Osteoblast (primary cell): Measurements from ENCODE around the gene EFHC1. TPM values are rescaled to one million over a fixed set of nuclear protein-coding genes. Genes with fewer than 3 reads are reported as not detected.

Experiments used
- DNase-seq: peaks from one replicate; pipeline ENCODE4 v3.0.0; 2011; ENCODE audit warnings: low spot score, mixed read lengths; ENCODE audit not compliant: insufficient read length; ENCODE audit errors: missing footprints
- H2AFZ ChIP-seq: 2 replicates; pipeline ENCODE4 v1.6.0; 2011; ENCODE audit warnings: mild to moderate bottlenecking, low read length
- H3K27ac ChIP-seq: 2 replicates; pipeline ENCODE4 v1.5.1; 2011; ENCODE audit warnings: mild to moderate bottlenecking, low read depth, low read length, moderate library complexity
- H3K27me3 ChIP-seq: 2 replicates; pipeline ENCODE4 v1.6.0; 2012; ENCODE audit warnings: mild to moderate bottlenecking, control low read depth, inconsistent platforms, low read length, moderate library complexity; ENCODE audit not compliant: insufficient read depth
- H3K36me3 ChIP-seq: 2 replicates; pipeline ENCODE4 v1.5.1; 2011; ENCODE audit warnings: mild to moderate bottlenecking, low read length, control low read depth, moderate library complexity; ENCODE audit not compliant: insufficient read depth
- H3K4me1 ChIP-seq: 2 replicates; pipeline ENCODE4 v1.5.1; 2011; ENCODE audit warnings: mild to moderate bottlenecking, low read length, control low read depth, moderate library complexity; ENCODE audit not compliant: insufficient read depth
- H3K4me2 ChIP-seq: 2 replicates; pipeline ENCODE4 v1.6.0; 2011; ENCODE audit warnings: mild to moderate bottlenecking, low read length; ENCODE audit not compliant: insufficient read depth
- H3K4me3 ChIP-seq: fragments of 200-600 bp; sonication (generic); 3 replicates; pipeline ENCODE4 v1.5.1; 2012; ENCODE audit warnings: mild to moderate bottlenecking, low read length, inconsistent platforms; ENCODE audit not compliant: insufficient read depth
- H3K79me2 ChIP-seq: 2 replicates; pipeline ENCODE4 v1.6.0; 2012; ENCODE audit warnings: mild to moderate bottlenecking, low read length, control low read depth, inconsistent platforms; ENCODE audit not compliant: insufficient read depth
- H3K9me3 ChIP-seq: 2 replicates; pipeline ENCODE4 v1.5.1; 2011; ENCODE audit warnings: low read depth, low read length, control low read depth
- H4K20me1 ChIP-seq: 2 replicates; pipeline ENCODE4 v1.6.0; 2012; ENCODE audit warnings: mild to moderate bottlenecking, low read length, control low read depth; ENCODE audit not compliant: insufficient read depth
- CTCF ChIP-seq: IDR thresholded peaks from 2 replicates; pipeline ENCODE4 v1.5.1; 2011; ENCODE audit warnings: mild to moderate bottlenecking, low read depth, low read length, moderate library complexity; ENCODE audit errors: extremely low read depth
- total RNA-seq: library from RNA; depleted of rRNA; stranded (reverse); fragments of >200 nt; gene quantifications from 2 replicates; pipeline ENCODE4 v1.2.3, GENCODE V29; 2012

EFHC1 gene
- total RNA-seq, 1 donor: 31.1 TPM

DNA sequence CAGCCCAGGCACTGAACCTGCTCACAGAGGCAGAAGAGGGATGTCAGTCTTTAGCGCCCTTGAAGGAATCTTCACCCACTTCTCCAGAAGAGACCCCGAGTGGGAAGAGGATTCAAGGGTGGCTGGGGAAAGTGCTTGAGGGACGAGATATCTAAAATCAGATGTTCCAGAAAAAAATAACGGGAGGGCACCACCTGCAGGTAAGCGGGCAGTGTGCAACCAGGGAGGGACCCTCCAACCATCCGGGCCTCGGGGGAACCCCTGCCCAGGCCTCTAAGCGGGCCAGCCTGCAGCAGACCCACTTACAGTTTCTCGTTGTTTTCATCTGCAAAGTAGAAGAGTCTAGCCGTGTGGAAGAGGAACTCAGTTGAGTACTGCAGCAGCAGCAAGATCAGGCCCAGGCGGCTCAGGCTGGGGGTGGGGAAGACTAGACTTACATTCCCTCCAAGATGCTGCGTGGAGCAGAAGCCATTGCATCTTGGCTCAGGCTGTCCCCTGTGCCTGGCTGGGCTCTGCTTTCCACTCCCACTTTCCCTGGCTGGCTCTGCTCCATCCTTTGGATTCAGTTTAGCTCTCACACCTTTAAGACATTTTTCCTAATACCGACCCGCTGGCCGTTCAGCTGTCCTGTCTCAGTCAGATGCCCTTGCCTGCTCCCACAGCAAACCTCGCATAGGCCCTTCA is 85.7 kb downstream of the EFHC1 start:
- H3K27me3 ChIP-seq: no peaks in the 10 kb centered on the region
- no peaks in the 10 kb centered on the region for H4K20me1 ChIP-seq
- H3K36me3 ChIP-seq: peaks cover 93% of the 10 kb centered on the region
- no peak overlapping the region for H3K4me2 ChIP-seq
- peaks cover 41% of the 10 kb centered on the region for H3K79me2 ChIP-seq
- H3K4me1 ChIP-seq: peaks cover 59% of the 10 kb centered on the region
- DNase-seq: no peak
- peak overlapping the region; percentile 88 for H3K27ac ChIP-seq
- no peak overlapping the region for H3K4me3 ChIP-seq
- no peak overlapping the region for H2AFZ ChIP-seq
- no peak for TF ChIP-seq CTCF
- no peaks in the 10 kb centered on the region for H3K9me3 ChIP-seq

DNA sequence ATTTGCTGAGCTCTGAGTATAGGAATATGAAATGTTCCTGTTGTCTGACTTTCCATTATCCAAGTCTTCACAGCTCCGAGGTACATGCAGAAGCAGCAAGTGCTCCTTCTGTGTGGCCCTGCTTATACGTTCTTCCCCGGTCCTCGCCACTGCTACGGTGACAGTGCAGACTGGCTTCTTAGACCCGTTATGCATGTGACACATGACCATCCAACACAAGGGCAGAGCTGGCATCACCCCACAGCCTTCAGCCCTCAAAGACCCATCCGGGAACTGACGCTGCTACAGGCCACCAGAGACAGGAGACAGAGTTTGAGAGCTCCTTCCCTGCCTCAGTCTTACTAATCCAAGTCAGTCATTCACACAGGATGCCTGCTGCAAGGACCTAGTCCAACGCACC is 86.3 kb downstream of the EFHC1 start:
- Histone ChIP-seq H4K20me1 (no peaks in the 10 kb centered on the region), H3K27me3 (no peaks in the 10 kb centered on the region), H3K4me1 (peaks cover 62% of the 10 kb centered on the region), H2AFZ (no peak overlapping the region), H3K36me3 (peaks cover 93% of the 10 kb centered on the region), H3K27ac (peak overlapping the region; percentile 94), H3K79me2 (peaks cover 36% of the 10 kb centered on the region), H3K4me3 (no peak overlapping the region), H3K4me2 (no peak overlapping the region), H3K9me3 (no peaks in the 10 kb centered on the region)
- TF ChIP-seq CTCF: no peak
- DNase-seq: no peak

- H3K4me2 ChIP-seq: no peak overlapping the region
These were observed 87.6 kb downstream of the EFHC1 start for GRCh38 chr6:52507557-52508260.

More at GRCh38 chr6:52507557-52508260, 87.6 kb downstream of the EFHC1 start:
- TF ChIP-seq CTCF: no peak
- Histone ChIP-seq H3K4me1 (peaks cover 75% of the 10 kb centered on the region), H3K27me3 (no peaks in the 10 kb centered on the region), H3K27ac (peak overlapping the region; percentile 94), H2AFZ (no peak overlapping the region), H3K4me3 (no peak overlapping the region), H3K9me3 (no peaks in the 10 kb centered on the region), H3K79me2 (peaks cover 30% of the 10 kb centered on the region), H4K20me1 (no peaks in the 10 kb centered on the region), H3K36me3 (peaks cover 87% of the 10 kb centered on the region)
- peak; percentile 90 for DNase-seq
